OCI-LY1 (cell line): ENCODE results near the gene PDIA3.

ENCODE experiments used
- EZH2 ChIP-seq: fragments of 200-600 bp; sonication (generic), shearing (Covaris generic); IDR thresholded peaks from 2 replicates; pipeline ENCODE4 v1.8.0; 2017; ENCODE audit warnings: borderline replicate concordance, mixed run types, mild to moderate bottlenecking, antibody characterized with exemption, low read length, moderate library complexity, mixed read lengths
- TF ChIP-seq, protein P1 (sequence below): fragments of 200-600 bp; sonication (generic), shearing (Covaris generic); IDR thresholded peaks from 2 replicates; pipeline ENCODE4 v1.5.1; 2017; ENCODE audit warnings: mild to moderate bottlenecking, antibody characterized with exemption, low read length, moderate library complexity, mixed read lengths

DNA sequence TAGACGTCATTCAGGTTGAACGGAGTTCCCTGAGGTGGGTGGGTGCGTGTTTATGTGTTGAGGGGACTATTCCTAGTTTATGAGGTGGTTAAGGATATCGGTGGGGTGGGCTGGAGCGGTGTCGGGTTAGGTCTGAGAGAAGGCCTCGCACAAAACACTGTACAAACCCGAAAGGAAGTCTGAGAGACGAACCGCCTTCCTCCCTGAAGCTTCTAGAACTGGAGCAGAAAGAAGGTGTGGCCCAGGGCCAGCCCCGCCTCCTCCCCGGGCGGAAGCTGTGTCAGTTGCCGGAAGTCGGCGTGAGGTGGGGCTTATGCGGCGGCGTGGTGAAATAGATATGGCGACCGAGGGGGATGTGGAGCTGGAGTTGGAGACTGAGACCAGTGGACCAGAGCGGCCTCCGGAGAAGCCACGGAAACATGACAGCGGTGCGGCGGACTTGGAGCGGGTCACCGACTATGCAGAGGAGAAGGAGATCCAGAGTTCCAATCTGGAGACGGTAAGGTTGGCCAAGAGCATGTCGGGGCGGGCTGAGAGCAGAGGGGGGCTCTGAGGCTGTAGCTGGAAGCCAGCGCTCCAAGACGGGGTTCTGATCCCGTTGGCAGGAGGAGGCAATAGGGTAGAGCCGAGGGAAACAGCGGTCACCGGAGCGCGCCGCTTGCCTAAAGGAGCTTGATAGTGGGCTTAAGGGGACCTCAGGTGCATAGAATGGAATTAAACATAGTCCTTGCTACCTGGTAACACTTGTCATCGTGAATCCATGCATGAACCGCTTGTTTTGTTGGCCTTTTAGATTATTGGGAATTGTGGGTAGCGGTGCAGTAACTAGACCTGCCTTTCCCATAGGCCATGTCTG is 54.3 kb downstream of the PDIA3 start, which contains the start of gene HYPK:
- TF ChIP-seq, protein P1, sequence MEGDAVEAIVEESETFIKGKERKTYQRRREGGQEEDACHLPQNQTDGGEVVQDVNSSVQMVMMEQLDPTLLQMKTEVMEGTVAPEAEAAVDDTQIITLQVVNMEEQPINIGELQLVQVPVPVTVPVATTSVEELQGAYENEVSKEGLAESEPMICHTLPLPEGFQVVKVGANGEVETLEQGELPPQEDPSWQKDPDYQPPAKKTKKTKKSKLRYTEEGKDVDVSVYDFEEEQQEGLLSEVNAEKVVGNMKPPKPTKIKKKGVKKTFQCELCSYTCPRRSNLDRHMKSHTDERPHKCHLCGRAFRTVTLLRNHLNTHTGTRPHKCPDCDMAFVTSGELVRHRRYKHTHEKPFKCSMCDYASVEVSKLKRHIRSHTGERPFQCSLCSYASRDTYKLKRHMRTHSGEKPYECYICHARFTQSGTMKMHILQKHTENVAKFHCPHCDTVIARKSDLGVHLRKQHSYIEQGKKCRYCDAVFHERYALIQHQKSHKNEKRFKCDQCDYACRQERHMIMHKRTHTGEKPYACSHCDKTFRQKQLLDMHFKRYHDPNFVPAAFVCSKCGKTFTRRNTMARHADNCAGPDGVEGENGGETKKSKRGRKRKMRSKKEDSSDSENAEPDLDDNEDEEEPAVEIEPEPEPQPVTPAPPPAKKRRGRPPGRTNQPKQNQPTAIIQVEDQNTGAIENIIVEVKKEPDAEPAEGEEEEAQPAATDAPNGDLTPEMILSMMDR: no peak
- no peak for TF ChIP-seq EZH2
